Psoas muscle (tissue), 8 donors: ENCODE data around the gene HUNK. TPM values are rescaled to one million over a fixed set of nuclear protein-coding genes. Genes with fewer than 3 reads are reported as not detected.

Experiments
- ATAC-seq, 4 donors: fragments of 200-7000 bp; cut with Tn5 transposase; one replicate each; pipeline ENCODE4 v1.9.1; 2020; ENCODE audit warnings: moderate library complexity in 3 of 4, mild to moderate bottlenecking in 2 of 4
- DNase-seq, 2 donors: peaks; one replicate each; pipeline ENCODE4 v3.0.0-alpha.2; 2020
- H3K27ac ChIP-seq: fragments of 200-600 bp; one replicate; pipeline ENCODE4 v1.8.0; 2022
- H3K27me3 ChIP-seq, 3 donors: fragments of 200-600 bp in 1 of 3; one replicate each; pipeline versions ENCODE4 v1.6.1 to v1.8.0; 2013 to 2022; ENCODE audit warnings: low read length in 2 of 3, mild to moderate bottlenecking in 2 of 3, moderate library complexity in 1 of 3; ENCODE audit not compliant: insufficient read depth in 3 of 3
- H3K36me3 ChIP-seq, 2 donors: fragments of 200-600 bp in 1 of 2; one replicate each; pipeline versions ENCODE4 v1.6.1 to v1.8.0; 2013 to 2022; ENCODE audit warnings: low read depth in 1 of 2, mild to moderate bottlenecking in 1 of 2, moderate library complexity in 1 of 2; ENCODE audit not compliant: insufficient read depth in 1 of 2
- H3K4me1 ChIP-seq: fragments of 200-600 bp; one replicate; pipeline ENCODE4 v1.8.0; 2022
- H3K4me3 ChIP-seq: fragments of 200-600 bp; one replicate; pipeline ENCODE4 v1.8.0; 2022; ENCODE audit warnings: mild to moderate bottlenecking
- H3K9me3 ChIP-seq: fragments of 200-600 bp; one replicate; pipeline ENCODE4 v1.8.0; 2022
- WGBS, 3 donors: extraction: QIAGEN DNeasy Blood & Tissue Kit; methylation state at CpG; one replicate each; pipeline versions ENCODE4 v1.1.6 to v1.1.7; 2013; 5-methylcytosine and 5-hydroxymethylcytosine counted together
- intact Hi-C, 2 donors: fragments of 100-400 bp; cut with DNase I; formaldehyde crosslinking; loops; one replicate each; pipeline versions ENCODE4 v1.11.0 to v1.14.2; 2022
- long read RNA-seq, 2 donors: library from polyadenylated mRNA; unstranded; transcript quantifications; one replicate each; pipeline ENCODE4 v2.0.0, GENCODE V29; 2021
- polyA plus RNA-seq, 3 donors: library from polyadenylated mRNA; stranded (reverse); fragments of 200-250 nt; gene quantifications; one replicate each; pipeline ENCODE4 v1.2.3, GENCODE V29; 2013
- total RNA-seq, 4 donors: library from RNA; stranded (reverse); fragmentation: NEBNext Ultra II Directional in 2 of 4; extraction: Animal tissue kit (Norgen Biotek cat#: 25700) in 2 of 4; gene quantifications; one replicate each; pipeline versions ENCODE4 v1.2.1 to v1.2.4, GENCODE V29; 2021 to 2023
- TF ChIP-seq, protein P1 (sequence below): fragments of 200-600 bp; IDR thresholded peaks from one replicate; pipeline ENCODE4 v1.8.0; 2022; ENCODE audit warnings: antibody characterized with exemption
- donor health status: healthy with polysubstance abuse.
- donor health status: DM: no; HTN: no; CAD: no; lungs with moderate emphysema.
- donor health status: Bipolar disorder and iron deficiency.
- donor health status: healthy.
- donor health status: DM: yes; HTN: yes; CAD: no.
- donor health status: DM: no; HTN: no; CAD: no.
- donor health status: DM: no; HTN: no; CAD: no.
- donor health status: DM: yes; HTN: yes; CAD: no.

HUNK gene
- total RNA-seq (under 1 TPM; 0.10 to 0.54 (median 0.15) TPM), polyA plus RNA-seq (under 1 TPM; 0.03 to 0.06 (median 0.05) TPM)
- long read RNA-seq, donor 1, result 0 reads
- long read RNA-seq, donor 2, result 0 reads

DNA sequence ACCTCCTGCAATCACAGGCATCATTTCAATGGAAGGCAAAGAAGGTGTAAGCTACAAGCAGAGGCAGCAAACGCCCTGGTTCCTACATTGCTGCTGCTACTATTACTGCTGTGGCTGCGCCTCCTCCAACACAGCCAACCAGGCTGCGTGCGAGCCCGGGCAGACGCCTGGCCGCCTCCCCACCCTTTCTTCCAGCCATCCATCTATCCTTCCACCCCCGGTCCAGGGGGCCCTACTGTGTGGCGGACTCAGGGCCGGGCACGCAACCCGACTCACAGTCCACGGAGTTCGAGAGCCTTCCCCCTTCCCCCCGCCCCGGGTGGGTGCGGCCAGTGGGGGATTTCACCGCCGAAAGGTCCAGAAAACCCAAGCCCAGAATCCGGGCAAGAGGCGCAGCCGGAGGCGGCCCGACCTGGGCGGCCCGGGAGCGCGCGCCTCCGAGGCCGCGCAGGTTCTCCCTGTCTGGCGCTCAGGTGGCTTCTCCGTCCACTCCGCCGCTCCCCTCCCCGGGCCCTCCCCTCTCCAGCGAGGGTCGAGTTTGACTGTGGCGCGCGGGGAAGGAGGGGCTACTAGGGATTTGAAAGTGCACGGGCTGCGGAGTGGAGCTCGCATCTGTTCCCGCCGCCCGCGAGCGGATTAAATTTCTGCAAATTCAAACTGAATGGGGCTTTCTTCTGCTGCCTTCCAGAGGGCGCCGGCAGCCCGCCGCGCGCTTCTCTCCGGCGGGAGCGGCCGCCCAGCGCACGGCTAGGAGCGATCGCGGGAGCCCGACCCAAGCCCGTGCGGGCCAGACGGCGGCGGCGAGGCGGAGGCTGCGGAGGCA is at the start of gene HUNK:
Gene HUNK, plus strand, starts transcription at position 569 of the 823 bp plus-strand sequence. CDS start 655 bp downstream, outside the sequence.
- H3K27ac ChIP-seq, result no peak within 1 kb of the TSS
- ATAC-seq, result peak; percentile 17 to 49 (median 36)
- no peaks in the 10 kb centered on the region for H3K4me1 ChIP-seq
- peak within 1 kb of the TSS; percentile 67 for H3K4me3 ChIP-seq
- peaks cover 0 to 71% (median 8%) of the 10 kb centered on the region in 3 donors for H3K27me3 ChIP-seq
- H3K36me3 ChIP-seq, result no peaks in the 10 kb centered on the region
- TF ChIP-seq, protein P1, sequence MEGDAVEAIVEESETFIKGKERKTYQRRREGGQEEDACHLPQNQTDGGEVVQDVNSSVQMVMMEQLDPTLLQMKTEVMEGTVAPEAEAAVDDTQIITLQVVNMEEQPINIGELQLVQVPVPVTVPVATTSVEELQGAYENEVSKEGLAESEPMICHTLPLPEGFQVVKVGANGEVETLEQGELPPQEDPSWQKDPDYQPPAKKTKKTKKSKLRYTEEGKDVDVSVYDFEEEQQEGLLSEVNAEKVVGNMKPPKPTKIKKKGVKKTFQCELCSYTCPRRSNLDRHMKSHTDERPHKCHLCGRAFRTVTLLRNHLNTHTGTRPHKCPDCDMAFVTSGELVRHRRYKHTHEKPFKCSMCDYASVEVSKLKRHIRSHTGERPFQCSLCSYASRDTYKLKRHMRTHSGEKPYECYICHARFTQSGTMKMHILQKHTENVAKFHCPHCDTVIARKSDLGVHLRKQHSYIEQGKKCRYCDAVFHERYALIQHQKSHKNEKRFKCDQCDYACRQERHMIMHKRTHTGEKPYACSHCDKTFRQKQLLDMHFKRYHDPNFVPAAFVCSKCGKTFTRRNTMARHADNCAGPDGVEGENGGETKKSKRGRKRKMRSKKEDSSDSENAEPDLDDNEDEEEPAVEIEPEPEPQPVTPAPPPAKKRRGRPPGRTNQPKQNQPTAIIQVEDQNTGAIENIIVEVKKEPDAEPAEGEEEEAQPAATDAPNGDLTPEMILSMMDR, result no peak
- peak; percentile 34 to 58 for DNase-seq
- intact Hi-C loops, result no loop called here
- 1 to 2% (median 1%) methylated on average over 54 to 71 of the region's 74 CpGs for WGBS, 3 donors
- H3K9me3 ChIP-seq, result no peaks in the 10 kb centered on the region

DNA sequence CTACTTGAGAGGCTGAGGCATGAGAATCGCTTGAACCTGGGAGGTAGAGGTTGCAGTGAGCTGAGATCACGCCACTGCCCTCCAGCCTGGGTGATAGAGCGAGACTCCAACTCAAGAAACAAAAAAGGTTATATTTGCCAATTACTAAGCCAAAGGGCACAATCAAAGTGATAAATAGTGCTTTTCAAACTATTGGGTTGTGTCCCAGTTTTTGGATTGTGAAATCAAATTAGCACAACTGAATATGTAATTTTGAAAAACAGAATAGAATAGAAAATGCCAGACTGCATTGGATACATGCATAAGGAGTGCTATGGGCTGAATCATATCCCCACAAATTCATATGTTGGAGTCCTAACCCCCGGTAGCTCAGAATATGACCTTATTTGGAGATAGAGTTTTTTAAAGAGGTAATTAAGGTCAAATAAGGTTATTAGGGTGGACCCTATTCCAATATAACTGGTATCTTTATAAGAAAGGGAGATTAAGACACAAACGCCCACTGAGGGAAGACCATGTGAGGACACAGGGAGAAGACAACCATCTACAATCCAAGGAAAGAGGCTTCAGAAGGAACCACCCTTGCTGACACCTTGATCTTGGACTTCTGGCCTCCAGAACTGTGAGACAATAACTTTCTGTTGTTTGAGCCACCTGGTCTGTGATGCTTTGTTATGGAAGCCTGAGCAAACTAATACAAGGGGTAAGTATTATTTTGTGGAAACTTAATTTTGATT is 42.9 kb upstream of the HUNK start:
- Histone ChIP-seq H3K27ac (no peak overlapping the region), H3K4me1 (no peaks in the 10 kb centered on the region), H3K9me3 (no peaks in the 10 kb centered on the region), H3K4me3 (no peak overlapping the region), H3K27me3 (no peaks in the 10 kb centered on the region), H3K36me3 (no peaks in the 10 kb centered on the region)
- ATAC-seq (no peak), DNase-seq (no peak)
- WGBS, 3 donors, result 85 to 89% (median 89%) methylated on average over 5 of the region's 5 CpGs
- TF ChIP-seq, protein P1, result no peak
- intact Hi-C loops, result no loop called here

DNA sequence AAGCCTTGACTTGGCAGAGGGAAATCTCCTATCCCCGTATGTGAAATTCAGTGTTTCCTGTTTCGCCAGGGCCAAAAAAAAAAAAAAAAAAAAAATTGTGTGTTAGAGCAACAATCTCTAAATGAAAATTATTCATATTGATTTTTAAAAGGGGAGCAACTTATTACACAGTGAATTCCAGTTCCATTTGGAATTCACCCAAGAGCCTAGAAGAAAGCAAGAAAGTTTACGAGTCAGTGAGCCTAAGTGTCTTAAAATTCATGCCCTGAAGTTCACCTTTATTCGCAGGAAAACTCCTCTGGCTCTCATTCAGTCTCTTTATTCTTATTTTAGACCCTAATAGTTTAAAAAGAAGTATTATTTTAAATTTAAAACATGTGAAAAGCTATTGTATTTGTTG is 42.1 kb upstream of the HUNK start:
- Histone ChIP-seq H3K4me3 (no peak overlapping the region), H3K9me3 (no peaks in the 10 kb centered on the region), H3K4me1 (no peaks in the 10 kb centered on the region), H3K36me3 (no peaks in the 10 kb centered on the region), H3K27ac (no peak overlapping the region), H3K27me3 (no peaks in the 10 kb centered on the region)
- TF ChIP-seq, protein P1, result no peak
- DNase-seq, result no peak
- intact Hi-C loops, result no loop called here
- WGBS, 3 donors, result 59 to 63% (median 61%) methylated on average over 4 of the region's 4 CpGs
- no peak for ATAC-seq

DNA sequence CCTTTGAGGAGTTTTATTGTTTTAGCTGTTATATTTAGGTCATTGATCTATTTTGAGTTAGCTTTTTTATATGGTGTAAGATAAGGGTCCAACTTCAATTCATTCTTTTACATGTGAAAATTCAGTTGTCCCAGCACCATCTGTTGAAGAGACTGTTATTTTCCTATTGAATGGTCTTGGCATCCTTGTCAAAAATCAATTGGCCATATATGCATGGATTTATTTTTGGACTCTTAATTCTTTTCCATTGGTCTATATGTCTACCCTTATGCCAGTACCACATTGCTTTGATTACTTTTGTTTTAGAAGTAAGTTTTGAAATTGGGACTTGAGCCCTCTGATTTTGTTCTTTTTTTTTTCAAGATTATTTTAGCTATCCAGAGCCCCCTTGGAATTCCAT is 35.8 kb upstream of the HUNK start:
- no peaks in the 10 kb centered on the region for H3K9me3 ChIP-seq
- no peak for DNase-seq
- intact Hi-C loops, result no loop called here
- H3K36me3 ChIP-seq, result no peaks in the 10 kb centered on the region
- no peak overlapping the region for H3K4me3 ChIP-seq
- no peaks in the 10 kb centered on the region for H3K4me1 ChIP-seq
- TF ChIP-seq, protein P1, result no peak
- no peak overlapping the region for H3K27ac ChIP-seq
- no peak for ATAC-seq
- peaks cover 0 to 2% (median 0%) of the 10 kb centered on the region in 3 donors for H3K27me3 ChIP-seq
